GM12892 (cell line): ENCODE data around the gene INSR.

Experiments used
- DNase-seq: peaks from one replicate; pipeline ENCODE4 v3.0.0; 2011; ENCODE audit not compliant: insufficient read length
- FAIRE-seq: peaks from 2 replicates; lab custom pipeline; 2011; peaks lifted over from hg19 to GRCh38; lab: Jason Lieb, UNC
- POLR2A ChIP-seq: IDR thresholded peaks from 2 replicates; pipeline ENCODE4 v1.6.1; 2011; ENCODE audit warnings: low read depth, low read length, control low read depth
- POLR2AphosphoS5 ChIP-seq: IDR thresholded peaks from 2 replicates; pipeline ENCODE4 v1.6.1; 2011; ENCODE audit warnings: low read depth, low read length, control low read depth
- TAF1 ChIP-seq: IDR thresholded peaks from 2 replicates; pipeline ENCODE4 v1.6.1; 2011; ENCODE audit warnings: low read depth, mild to moderate bottlenecking, control low read depth, low read length, borderline replicate concordance

Gene INSR

DNA sequence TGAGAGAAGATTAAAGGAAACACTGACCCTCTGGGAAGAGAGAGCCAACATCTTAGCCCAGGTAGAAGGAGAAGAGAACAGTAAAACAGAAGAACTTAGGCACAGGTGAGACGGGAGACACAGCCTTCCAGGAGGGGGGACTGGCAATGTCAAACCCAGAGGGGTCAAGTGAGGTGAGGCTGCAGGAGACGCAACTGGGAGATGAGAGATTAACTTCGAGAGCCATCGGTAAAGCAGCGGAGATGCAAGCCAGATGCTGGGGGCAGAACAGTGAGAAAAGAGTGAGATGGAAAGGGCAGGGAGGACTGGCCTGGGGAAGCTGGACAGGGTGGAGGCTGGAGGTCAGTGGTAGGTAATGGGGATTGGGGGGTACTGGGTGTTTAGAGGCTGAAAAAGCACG, 5.2 kb downstream of the INSR start:
- FAIRE-seq (no peak), DNase-seq (no peak)
- TF ChIP-seq POLR2AphosphoS5, result no peak
- TF ChIP-seq POLR2A, result no peak
- TF ChIP-seq TAF1, result no peak

DNA sequence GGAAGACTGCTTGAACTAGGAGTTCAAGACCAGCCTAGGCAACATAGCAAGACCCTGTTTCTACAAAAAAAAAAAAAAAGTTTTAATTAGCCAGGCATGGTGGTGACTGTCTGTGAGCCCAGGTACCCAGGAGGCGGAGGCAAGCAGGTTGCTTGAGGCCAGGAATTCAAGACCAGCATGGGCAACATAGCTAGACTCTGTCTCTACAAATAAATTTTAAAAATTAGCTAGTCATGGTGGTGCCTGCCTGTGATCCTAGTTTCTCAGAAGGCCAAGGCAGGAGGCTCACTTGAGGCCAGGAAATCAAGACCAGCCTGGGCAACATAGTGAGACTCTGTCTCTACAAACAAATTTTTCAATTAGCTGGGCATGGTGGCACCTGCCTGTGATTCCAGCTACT, 6.1 kb downstream of the INSR start:
- DNase-seq (no peak), FAIRE-seq (no peak)
- TF ChIP-seq POLR2AphosphoS5 (no peak), TAF1 (no peak), POLR2A (no peak)

DNA sequence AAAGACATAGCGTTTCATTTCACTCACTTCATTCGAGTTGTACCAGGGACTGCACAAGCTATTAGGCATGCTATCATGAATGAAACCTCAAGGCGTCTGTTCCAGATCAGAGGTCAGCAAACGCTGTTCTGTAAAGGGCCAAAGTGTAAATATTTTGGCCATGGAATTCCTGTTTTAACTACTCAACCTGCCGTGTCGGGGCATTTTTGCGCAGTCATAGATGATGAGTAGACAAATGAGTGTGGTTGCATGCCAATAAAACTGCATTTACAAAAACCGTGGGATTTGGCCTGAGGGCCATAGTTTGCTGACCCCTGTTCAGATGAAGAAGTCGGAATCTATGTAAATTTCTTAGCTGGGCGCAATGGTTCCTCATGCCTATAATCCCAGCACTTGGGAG, 6.5 kb downstream of the INSR start:
- DNase-seq (no peak), FAIRE-seq (peak; percentile 53)
- TF ChIP-seq POLR2AphosphoS5 (no peak), TAF1 (no peak), POLR2A (no peak)

DNA sequence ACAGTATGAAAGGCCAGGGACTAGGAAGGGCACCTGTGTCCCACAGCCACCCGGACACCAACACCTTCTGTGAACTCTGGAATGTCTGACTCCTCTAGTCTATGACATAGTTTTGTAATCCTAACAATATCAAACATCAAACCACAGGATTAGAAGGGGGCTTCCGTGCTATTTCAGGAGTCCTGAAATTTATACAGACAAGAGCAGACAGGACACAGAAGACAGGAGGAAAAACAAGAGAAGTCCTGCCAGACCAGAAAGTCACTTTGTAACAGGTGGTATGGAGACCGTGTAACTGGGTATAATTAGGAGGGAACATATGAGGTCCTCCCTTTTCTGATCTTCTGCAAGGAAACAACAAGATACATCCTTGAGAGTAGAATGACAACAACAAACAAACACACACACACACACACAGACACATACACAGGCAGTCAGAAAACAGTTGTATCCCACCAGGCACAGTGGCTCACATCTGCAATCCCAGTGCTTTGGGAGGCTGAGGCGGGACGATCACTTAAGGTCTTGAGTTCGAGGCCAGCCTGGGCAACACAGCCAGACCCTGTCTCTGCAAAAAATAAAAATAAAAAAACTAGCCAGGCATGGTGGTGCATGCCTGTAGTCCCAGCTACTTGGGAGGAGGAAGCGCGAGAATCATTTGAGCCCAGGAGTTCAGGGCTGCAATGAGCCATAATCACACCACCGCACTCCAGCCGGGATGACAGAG, 13.1 kb downstream of the INSR start:
- no peak for TF ChIP-seq TAF1
- no peak for TF ChIP-seq POLR2A
- TF ChIP-seq POLR2AphosphoS5, result no peak
- FAIRE-seq (no peak), DNase-seq (no peak)

DNA sequence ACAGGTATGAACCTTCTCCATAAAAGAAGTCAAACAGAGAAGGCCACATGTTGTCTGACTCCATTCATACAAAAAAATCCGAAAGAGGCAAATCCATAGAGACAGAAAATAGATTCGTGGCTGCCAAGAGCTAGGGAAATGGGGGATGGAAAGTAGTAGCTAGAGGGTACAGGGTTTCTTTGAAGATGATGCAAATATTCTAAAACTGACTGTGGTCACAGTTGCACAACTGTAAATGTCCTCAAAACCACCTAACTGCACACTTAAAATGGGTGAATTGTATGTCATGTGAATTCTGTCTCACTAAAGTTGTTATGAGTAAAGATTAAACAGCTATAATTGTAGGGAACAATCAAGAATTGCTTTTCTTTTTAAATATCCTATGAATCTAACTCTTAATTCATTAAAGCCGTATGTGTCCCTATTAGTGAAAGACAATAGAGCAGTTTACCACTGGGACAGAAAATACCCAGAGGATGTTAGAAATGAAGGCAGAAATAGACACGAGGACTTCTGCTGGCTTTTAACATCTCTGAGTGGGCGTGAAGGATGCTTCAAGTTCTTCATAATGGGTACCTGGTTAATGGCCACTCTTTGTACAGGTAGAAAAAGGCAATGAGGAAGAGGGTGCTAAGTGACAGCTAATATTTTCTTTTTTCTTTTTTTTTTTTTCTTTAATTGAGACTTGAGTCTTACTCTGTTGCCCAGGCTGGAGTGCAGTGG, 21.2 kb downstream of the INSR start:
- FAIRE-seq (peak; percentile 93), DNase-seq (no peak)
- no peak for TF ChIP-seq POLR2AphosphoS5

DNA sequence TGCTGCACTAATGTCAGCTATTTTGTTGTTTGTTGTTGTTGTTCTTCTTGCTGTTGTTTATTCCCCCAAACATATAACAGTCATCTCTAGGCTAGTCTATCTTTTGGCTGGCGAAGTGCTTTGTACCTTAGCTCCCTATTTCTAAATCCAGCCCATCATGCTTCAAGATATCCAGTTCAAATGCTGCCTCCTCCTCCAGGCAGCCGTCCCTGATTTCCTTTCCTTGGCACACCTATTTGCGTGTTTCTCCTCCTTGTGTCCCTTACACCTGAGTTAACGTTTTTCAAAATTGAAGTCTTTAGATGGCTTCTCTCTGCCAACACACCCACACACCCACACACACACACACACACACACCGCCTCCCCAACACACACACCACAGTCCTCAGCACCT, 25.5 kb downstream of the INSR start:
- no peak for FAIRE-seq
- no peak for DNase-seq
- TF ChIP-seq POLR2A (no peak), POLR2AphosphoS5 (no peak), TAF1 (no peak)

DNA sequence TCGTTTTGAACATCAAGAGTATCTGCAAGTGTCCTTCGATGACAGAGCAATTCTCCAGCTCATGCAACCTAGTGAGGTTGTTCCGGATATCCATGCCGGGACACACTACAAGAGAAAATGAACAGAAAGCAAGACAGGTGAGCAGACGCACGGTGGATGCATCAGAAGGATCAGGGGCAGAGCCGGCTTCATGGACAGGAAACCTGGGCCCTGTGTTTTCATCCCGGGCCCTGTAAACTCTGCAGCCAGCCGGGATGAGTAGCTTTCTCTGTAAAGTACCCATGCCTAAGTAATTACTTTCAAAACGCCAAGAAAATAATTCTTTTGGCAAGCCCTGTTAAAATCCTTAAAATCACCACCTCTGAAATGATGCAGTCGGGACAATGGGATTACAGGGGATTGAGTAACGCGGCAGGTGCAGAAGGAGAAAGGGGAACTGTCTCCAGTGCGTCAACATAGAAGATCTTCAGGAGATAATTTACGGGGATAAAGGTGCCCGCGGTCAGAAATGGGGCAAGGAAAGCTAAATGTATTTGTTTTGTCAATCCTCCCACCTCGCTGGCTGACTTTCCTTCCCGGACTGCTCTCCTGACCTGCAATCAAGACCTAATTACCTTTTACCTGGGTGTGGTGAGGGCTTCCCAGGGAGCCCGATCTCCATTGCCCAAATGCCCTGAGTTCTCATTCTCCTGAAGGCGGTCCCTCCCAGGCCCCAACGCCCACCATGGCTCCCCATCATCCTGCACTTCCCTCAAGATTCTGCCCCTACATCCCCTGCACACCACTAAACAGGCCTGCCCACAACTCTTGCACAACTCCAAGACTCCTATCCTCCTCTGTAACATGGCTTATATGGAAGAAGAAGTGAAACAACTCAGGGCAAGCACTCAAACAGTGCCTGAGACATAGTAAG, 26.2 kb downstream of the INSR start:
- DNase-seq, result no peak
- TF ChIP-seq TAF1, result no peak
- TF ChIP-seq POLR2AphosphoS5, result no peak
- no peak for TF ChIP-seq POLR2A
- FAIRE-seq, result no peak

DNA sequence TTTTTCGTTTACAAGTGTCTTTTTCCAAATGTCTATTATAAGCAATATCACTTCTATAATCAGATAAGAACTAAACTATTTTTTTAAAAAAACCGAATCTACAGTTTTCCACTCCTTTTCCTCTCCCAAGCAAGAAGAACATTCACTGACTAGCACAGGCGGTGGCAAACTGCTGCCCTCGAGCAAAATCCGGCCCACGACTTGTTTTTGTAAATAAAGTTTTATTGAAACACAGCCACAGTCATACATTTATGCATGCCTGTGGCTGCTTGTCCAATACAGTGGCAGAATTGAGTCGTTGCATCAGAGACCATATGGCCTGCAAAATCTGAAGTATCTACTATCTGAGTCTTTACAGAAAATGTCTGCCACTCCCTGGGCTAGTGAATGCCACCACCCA, 27.4 kb downstream of the INSR start:
- TF ChIP-seq POLR2A (no peak), TAF1 (no peak), POLR2AphosphoS5 (no peak)
- DNase-seq (no peak), FAIRE-seq (no peak)

DNA sequence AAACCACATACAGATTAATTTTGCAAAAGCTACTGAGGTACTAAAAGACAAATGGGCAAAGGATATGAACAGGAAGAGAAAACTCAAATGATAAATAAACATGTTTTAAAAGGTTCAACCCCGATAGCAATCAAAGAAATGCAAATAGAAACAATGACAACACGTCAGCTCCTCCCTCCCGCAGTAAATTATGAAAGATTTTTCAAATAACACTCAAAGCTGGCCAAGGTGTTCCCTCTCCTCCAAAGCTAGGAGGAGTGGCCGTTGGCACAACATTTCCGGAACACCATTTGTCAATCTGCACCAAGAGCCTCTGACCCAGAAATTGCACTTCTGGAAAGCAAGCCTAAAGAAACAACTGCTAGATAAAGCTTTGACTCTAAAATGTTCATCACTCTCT, 28.3 kb downstream of the INSR start:
- no peak for DNase-seq
- TF ChIP-seq POLR2A (no peak), TAF1 (no peak), POLR2AphosphoS5 (no peak)
- FAIRE-seq, result no peak

DNA sequence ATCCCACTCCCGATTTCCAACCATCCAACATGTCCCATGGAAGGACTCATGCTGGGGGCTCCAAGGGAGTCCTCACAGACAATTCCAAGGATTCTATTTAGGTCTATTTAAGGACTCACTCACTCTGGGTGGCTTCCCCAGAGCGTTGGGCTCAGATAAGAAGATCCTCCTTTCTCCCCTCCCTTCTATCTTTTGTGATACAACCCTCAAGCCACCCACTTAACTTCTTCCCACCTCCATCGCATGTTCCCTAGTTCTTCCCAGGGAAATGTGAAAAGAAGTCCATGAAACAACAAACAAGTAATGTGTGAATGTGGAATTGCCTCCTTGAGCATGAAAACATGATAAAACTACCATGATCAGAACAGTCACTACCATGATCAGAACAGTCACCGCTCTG, 29.4 kb downstream of the INSR start:
- TF ChIP-seq POLR2AphosphoS5 (no peak), POLR2A (no peak), TAF1 (no peak)
- FAIRE-seq (no peak), DNase-seq (no peak)

DNA sequence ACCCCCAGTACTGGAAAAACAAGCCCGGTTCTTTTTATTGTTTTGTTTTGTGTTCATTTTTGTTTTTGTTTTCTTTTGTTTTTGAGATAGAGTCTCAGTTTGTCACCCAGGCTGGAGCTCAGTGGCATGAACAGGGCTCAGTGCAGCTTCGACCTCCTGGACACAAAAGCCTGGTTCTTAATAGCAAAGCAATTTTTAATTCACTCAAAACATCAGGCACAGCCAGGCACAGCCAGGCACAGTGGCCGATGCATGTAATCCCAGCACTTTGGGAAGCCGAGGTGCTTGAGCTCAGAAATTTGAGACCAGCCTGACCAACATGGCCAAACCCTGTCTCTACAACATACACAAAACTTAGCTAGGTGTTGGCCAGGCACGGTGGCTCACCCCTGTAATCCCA, 30.7 kb downstream of the INSR start:
- TF ChIP-seq POLR2AphosphoS5 (no peak), TAF1 (no peak), POLR2A (no peak)
- DNase-seq (no peak), FAIRE-seq (no peak)
